OCI-LY7 (cell line): ENCODE data around the gene CRYBA1.

Experiments used
- EZH2phosphoT487 ChIP-seq: fragments of 200-600 bp; sonication (generic); IDR thresholded peaks from 2 replicates; pipeline ENCODE4 v1.6.1; 2018; ENCODE audit warnings: low read depth, borderline replicate concordance, mild to moderate bottlenecking, mixed run types, antibody characterized with exemption, low read length, moderate library complexity, mixed read lengths
- TF ChIP-seq, protein P1 (sequence below): fragments of 200-600 bp; sonication (generic); conservative IDR thresholded peaks from 2 replicates; pipeline ENCODE4 v1.5.1; 2014; ENCODE audit warnings: mild to moderate bottlenecking, antibody characterized with exemption, low read length, moderate library complexity, mixed read lengths

DNA sequence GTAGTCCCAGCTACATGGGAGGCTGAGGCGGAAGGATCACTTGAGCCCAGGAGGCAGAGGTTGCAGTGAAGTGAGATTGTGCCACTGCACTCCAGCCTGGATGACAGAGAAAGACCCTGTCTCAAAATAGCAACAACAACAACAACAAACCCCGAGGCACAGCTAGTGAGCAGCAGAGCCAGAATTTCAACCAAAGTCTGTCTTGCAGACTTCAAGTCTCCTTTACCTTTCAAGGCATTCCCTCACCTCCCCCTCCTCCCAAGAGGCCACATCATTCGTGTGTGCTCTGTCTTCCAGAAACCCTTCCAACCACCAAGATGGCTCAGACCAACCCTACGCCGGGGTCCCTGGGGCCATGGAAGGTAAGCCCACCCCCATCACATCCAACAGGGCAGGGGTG lies 2.2 kb downstream of the CRYBA1 start:
- TF ChIP-seq, protein P1, sequence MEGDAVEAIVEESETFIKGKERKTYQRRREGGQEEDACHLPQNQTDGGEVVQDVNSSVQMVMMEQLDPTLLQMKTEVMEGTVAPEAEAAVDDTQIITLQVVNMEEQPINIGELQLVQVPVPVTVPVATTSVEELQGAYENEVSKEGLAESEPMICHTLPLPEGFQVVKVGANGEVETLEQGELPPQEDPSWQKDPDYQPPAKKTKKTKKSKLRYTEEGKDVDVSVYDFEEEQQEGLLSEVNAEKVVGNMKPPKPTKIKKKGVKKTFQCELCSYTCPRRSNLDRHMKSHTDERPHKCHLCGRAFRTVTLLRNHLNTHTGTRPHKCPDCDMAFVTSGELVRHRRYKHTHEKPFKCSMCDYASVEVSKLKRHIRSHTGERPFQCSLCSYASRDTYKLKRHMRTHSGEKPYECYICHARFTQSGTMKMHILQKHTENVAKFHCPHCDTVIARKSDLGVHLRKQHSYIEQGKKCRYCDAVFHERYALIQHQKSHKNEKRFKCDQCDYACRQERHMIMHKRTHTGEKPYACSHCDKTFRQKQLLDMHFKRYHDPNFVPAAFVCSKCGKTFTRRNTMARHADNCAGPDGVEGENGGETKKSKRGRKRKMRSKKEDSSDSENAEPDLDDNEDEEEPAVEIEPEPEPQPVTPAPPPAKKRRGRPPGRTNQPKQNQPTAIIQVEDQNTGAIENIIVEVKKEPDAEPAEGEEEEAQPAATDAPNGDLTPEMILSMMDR, result no peak
- TF ChIP-seq EZH2phosphoT487, result no peak
